Neutrophil (primary cell): ENCODE data around the gene TTLL9.
"Not testable (repeated sequence)": the region's sequence is repeated elsewhere in the genome, so short reads cannot be mapped to it uniquely, and the experiment has no call there.

ENCODE experiments used
- H3K27ac ChIP-seq: fragments of 200-600 bp; sonication (generic); 2 replicates; pipeline ENCODE4 v1.5.1; 2016; ENCODE audit warnings: mild to moderate bottlenecking, moderate library complexity
- H3K27me3 ChIP-seq: fragments of 200-600 bp; sonication (generic); 2 replicates; pipeline ENCODE4 v1.6.0; 2016; ENCODE audit warnings: mild to moderate bottlenecking
- H3K36me3 ChIP-seq: fragments of 200-600 bp; sonication (generic); 2 replicates; pipeline ENCODE4 v1.5.1; 2017
- H3K4me1 ChIP-seq, 2 experiments: fragments of 200-600 bp in 1 of 2; sonication (generic) in 1 of 2; 1 replicate in 1 of 2; 2 replicates in 1 of 2; pipeline versions ENCODE4 v1.5.1 to v1.6.1; 2013 to 2016; ENCODE audit warnings: low read depth in 1 of 2, low read length in 1 of 2, mild to moderate bottlenecking in 1 of 2, moderate library complexity in 1 of 2; ENCODE audit not compliant: control insufficient read depth in 1 of 2, insufficient read depth in 1 of 2
- H3K4me3 ChIP-seq, 2 experiments: fragments of 200-600 bp in 1 of 2; sonication (generic) in 1 of 2; 1 replicate in 1 of 2; 2 replicates in 1 of 2; pipeline ENCODE4 v1.5.1; 2013 to 2016; ENCODE audit warnings: low read depth in 1 of 2, low read length in 1 of 2, mild to moderate bottlenecking in 1 of 2, moderate library complexity in 1 of 2
- H3K9me3 ChIP-seq: fragments of 200-600 bp; sonication (generic); 2 replicates; pipeline ENCODE4 v1.5.1; 2016
- CTCF ChIP-seq: fragments of 200-600 bp; sonication (generic); IDR thresholded peaks from 2 replicates; pipeline ENCODE4 v1.5.1; 2016; ENCODE audit warnings: antibody characterized with exemption

Gene TTLL9

DNA sequence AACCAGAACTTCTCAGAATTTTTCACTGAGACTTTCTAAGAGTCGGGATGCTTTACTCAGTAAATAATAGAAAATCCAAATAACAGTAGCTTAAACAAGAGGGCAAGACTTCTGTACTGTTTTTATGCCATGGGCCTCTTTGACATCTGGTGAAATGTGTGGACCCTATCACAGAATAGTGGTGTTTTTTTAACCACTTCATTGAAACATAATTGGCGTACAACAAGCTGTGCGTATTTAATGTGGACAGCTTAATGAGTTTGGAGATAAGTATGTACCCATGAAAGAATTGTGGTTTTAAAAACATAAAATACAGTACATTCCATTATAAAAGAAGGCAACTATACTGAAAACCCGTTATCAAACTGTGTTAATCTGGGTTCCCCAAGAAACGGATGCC is 43.7 kb downstream of the TTLL9 start:
- Histone ChIP-seq H3K4me3 (no peak overlapping the region), H3K4me1 (no peaks in the 10 kb centered on the region), H3K36me3 (no peaks in the 10 kb centered on the region), H3K27ac (no peak overlapping the region), H3K9me3 (no peaks in the 10 kb centered on the region), H3K27me3 (no peaks in the 10 kb centered on the region)
- no peak for TF ChIP-seq CTCF

GRCh38 chr20:31915491-31916280 is 45.3 kb downstream of the TTLL9 start:
- Histone ChIP-seq H3K36me3 (no peaks in the 10 kb centered on the region), H3K4me3 (no peak overlapping the region), H3K4me1 (no peaks in the 10 kb centered on the region), H3K27ac (no peak overlapping the region), H3K9me3 (no peaks in the 10 kb centered on the region), H3K27me3 (no peaks in the 10 kb centered on the region)
- no peak for TF ChIP-seq CTCF

GRCh38 chr20:31916708-31917107 is 46.3 kb downstream of the TTLL9 start:
- Histone ChIP-seq H3K27ac (no peak overlapping the region), H3K4me1 (no peaks in the 10 kb centered on the region), H3K36me3 (no peaks in the 10 kb centered on the region), H3K4me3 (no peak overlapping the region), H3K27me3 (no peaks in the 10 kb centered on the region), H3K9me3 (no peaks in the 10 kb centered on the region)
- TF ChIP-seq CTCF = no peak

DNA sequence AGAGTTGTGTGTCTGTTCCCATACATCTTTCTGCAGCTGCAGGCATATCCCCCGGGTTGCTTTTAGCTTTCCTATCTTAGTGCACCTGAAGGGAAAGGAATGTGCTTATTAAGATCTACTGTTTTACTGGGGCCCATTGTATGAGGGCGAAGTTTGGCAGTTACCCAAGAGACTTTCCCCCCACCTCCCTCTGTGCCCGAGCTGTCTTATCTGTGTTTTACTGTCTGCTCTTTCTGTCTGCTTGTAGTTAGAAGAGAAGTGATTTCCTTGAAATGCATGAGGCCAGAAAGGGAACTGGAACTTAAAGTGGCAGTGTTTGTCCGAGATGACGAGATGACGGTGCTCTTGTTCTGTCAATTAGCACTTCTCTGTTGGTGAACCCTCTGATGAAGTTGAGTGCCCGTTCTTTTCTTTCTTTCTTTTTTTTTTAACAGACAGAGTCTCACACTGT is 47.6 kb downstream of the TTLL9 start:
- H3K4me1 ChIP-seq, H3K4me3 ChIP-seq, H3K36me3 ChIP-seq, H3K27ac ChIP-seq, H3K27me3 ChIP-seq, H3K9me3 ChIP-seq: not testable (repeated sequence)

DNA sequence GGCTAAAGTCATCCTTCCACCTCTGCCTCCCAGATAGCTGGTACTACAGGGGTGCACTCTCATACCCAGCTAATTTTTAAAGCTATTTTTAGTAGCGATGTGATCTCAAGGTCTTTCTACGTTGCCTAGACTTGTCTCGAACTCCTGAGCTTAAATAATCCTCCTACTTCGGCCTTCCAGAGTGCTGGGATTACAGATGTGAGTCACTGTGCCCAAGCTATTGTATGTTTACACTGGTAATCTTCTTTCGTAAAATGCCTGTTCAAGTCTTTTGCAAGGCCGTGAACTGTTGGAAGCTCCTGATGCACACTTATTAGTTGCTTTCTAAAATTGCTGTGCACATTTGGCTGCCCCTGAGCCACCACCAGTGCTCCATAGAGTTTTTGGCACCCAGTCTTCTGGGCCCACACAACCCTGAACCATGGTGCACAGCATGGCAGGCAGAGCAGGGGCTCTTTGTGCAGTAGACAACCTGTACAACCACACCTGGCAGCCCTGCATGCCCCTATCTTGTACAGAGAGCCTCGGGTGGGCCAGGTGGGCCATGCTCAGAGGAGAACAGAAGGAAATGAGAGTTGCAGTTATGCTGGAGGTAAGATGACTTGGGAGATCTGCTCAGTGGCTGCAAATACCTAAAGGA is 48.2 kb downstream of the TTLL9 start:
- TF ChIP-seq CTCF = no peak
- no peak overlapping the region for H3K4me3 ChIP-seq
- H3K27ac ChIP-seq = no peak overlapping the region
- H3K9me3 ChIP-seq = no peaks in the 10 kb centered on the region
- H3K27me3 ChIP-seq = peaks cover 4% of the 10 kb centered on the region
- H3K4me1 ChIP-seq = no peaks in the 10 kb centered on the region
- no peaks in the 10 kb centered on the region for H3K36me3 ChIP-seq

DNA sequence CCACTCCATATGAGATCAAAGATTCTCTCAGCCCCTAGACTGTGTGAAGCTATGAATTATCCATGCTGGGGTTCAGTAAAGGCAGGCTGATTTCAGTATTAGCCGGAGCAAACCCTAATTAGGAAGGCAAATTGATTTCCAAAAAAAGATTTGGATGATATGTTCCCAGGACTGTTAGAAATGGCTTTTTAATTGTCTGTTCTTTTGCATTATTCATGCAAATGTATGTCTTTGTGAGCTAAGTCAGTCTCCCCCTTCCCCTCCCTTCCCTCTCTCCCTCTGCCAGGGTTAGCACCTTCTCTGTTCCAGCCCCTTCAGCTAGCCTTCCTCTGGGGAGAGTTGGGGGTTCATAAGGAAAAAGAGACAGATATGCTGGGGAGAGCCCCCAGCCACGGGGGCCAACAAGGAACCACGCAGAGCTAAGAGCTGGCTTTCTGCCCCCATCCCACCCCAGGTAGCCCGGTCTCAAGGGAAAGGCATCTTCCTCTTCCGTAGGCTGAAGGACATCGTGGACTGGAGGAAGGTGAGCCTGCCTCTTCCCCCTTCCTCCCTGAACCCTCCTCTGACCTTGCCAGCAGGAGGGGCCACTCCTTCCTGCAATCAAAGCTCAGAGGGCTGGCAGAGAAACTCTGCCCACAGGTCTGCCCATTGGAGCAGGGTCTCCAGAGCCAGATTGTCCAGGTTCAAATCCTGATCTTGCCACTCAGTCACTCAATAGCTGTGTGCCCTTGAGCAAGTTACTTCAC is 49.1 kb downstream of the TTLL9 start:
- H3K36me3 ChIP-seq = no peaks in the 10 kb centered on the region
- no peak overlapping the region for H3K27ac ChIP-seq
- no peaks in the 10 kb centered on the region for H3K9me3 ChIP-seq
- H3K27me3 ChIP-seq = peaks cover 5% of the 10 kb centered on the region
- no peaks in the 10 kb centered on the region for H3K4me1 ChIP-seq
- no peak overlapping the region for H3K4me3 ChIP-seq
- TF ChIP-seq CTCF = no peak
